Dermis microvascular lymphatic vessel endothelial cell (primary cell): ENCODE data around the gene DNAJC7. TPM values are rescaled to one million over a fixed set of nuclear protein-coding genes. Genes with fewer than 3 reads are reported as not detected.
A peak's percentile ranks its signal among the peaks of the same experiment; 100 is the strongest.
"Not testable (repeated sequence)": the region's sequence is repeated elsewhere in the genome, so short reads cannot be mapped to it uniquely, and the experiment has no call there.

ENCODE experiments used
- DNase-seq, 2 donors: peaks; one replicate each; pipeline versions ENCODE4 v3.0.0 to v3.0.0-alpha.2; 2010; ENCODE audit warnings: low read depth in 2 of 2
- total RNA-seq: library from RNA; depleted of rRNA; stranded (reverse); fragments of >200 nt; gene quantifications from 2 replicates; pipeline ENCODE4 v1.2.1, GENCODE V29; 2014

Gene DNAJC7
- total RNA-seq, 1 donor from 2014 or later: 59.8 TPM

DNA sequence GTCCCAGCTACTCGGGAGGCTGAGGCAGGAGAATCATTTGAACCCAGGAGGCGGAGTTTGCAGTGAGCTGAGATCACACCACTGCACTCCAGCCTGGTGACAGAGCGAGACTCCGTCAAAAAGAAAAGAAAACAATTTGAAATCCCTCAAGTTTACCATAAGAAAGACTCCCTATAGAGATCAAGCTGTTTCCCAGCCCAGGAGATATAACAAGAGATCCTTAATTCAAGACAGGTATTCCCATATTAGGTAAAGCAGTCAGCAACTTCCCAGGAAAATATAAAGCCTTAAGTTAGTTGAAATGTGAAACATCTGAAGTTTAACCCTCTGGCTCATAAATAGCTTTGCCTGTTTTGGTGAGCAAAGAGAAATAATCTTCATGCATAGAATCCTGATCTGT lies 4.9 kb downstream of the DNAJC7 start:
- DNase-seq: not testable (repeated sequence)

DNA sequence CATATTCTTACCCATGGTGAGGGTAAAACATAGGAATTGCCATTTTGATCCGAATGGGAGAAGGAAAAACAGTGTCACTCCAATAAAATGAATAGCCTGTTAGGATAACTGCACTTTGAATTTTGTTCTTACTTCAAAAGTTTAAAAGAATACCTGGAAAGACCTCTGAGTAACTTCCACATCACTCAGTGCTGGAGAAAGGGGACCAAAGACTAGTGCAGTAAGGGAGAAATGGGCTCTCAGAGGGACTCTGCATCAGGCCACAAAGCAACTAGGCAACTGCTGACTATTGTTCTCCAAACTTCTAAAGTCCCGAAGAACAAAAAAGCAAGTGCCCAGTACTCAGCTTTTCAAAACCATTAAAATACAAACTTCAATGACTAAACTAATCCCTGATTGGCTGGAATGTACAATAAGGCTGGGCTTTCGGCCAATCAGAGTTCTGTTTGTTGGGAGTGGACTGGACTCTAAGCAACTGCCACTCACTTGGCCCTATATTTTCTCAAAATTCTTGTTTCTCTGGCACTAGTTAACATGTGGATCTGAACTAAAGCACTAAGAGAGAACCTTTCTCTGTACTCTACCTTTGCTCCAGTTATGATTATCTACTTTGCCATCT lies 6.2 kb downstream of the DNAJC7 start:
- peak in 1 of 2 donors; percentile 35 for DNase-seq

DNA sequence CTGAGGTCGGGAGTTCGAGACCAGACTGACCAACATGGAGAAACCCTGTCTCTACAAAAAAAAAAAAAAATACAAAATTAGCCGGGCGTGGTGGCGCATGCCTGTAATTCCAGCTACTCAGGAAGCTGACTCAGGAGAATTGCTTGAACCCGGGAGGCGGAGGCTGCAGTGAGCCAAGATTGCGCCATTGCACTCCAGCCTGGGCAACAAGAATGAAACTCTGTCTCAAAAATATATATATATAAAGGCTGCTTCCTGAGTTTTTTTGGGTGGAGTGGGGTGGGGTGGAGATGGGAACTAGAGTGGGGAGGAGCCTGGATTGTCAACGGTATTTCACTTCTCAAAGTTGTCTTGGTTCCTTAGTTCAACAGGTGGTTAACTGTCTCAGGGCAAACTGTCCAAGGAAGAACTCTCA lies 7.0 kb downstream of the DNAJC7 start:
- DNase-seq: peak in 1 of 2 donors; percentile 24

GRCh38 chr17:42009170-42009569 lies 8.1 kb downstream of the DNAJC7 start:
- no peak for DNase-seq

DNA sequence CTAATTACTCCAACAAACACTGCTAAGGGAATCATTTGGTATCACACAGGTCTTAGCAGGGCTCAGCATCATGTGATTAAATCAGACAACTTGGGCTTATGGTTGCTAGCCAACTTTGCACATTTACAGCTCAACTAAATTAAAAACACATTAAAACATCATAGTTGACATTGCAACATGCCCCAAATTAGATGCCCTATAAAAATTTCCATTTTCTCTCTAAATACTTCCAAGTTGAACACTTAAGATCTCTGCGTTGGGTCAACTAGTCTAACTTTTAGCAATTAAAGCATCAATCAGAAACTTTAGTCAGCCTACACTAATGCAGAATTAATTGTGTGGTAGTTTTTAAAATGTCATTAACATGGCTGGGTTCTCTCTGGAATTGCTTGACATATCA lies 12.1 kb downstream of the DNAJC7 start:
- DNase-seq: no peak

- DNase-seq: no peak
These were observed 14.4 kb downstream of the DNAJC7 start for GRCh38 chr17:42002792-42003301.

GRCh38 chr17:42002175-42002791 lies 15.0 kb downstream of the DNAJC7 start:
- DNase-seq: peak; percentile 39 to 54

- no peak for DNase-seq
These were observed 15.5 kb downstream of the DNAJC7 start for GRCh38 chr17:42001729-42002128.

DNA sequence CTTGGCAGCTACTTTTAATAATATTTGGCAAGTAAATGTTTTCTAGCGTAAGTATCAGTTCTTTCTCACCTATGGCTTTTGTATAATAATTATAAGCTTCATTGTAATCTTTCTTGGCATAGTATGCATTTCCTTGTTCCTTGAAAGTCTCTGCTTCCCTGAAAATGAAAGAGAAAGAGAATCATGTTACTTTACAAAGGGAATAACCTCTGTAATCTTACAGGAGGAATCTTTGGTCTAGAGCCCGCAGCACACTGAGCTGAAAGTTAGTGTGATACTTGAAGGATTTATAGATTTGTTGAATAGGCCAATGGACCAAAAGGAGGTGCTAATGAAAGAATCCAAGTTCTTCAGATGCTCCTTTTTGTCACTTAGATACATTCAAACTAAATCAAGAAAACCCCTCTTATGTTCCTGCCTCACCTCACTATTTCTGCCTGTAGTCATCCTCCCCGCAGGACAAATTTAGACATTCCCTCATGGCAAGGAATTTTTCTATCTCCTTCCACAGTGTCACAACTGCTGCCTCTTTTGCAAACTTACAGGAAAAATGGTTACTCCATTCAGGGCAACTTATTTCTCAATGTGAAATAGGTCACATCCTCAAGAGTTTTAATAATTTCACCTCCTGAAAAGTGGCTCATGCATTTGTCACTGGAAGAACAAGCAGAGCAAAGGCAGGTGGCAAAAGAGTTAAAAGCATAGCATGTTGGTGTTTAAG lies 16.7 kb downstream of the DNAJC7 start:
- no peak for DNase-seq

GRCh38 chr17:41998497-41998896 lies 18.7 kb downstream of the DNAJC7 start:
- no peak for DNase-seq

DNA sequence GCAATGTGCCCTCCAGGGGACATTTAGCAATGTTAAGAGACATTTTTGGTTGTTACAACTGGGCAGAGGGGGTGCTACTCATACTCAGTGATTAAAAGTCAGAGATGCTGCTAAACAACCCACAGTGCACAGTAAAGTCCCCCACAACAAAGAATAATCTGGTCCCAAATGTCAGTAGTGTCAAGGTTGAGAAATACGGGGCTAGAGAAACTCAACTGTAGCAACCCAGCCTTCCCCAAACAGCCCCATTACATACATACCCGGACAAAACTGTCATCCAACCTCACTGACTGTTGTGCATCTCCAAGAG lies 20.4 kb downstream of the DNAJC7 start:
- DNase-seq: no peak

- DNase-seq: no peak
These were observed 24.7 kb downstream of the DNAJC7 start for GRCh38 chr17:41992576-41992975.

DNA sequence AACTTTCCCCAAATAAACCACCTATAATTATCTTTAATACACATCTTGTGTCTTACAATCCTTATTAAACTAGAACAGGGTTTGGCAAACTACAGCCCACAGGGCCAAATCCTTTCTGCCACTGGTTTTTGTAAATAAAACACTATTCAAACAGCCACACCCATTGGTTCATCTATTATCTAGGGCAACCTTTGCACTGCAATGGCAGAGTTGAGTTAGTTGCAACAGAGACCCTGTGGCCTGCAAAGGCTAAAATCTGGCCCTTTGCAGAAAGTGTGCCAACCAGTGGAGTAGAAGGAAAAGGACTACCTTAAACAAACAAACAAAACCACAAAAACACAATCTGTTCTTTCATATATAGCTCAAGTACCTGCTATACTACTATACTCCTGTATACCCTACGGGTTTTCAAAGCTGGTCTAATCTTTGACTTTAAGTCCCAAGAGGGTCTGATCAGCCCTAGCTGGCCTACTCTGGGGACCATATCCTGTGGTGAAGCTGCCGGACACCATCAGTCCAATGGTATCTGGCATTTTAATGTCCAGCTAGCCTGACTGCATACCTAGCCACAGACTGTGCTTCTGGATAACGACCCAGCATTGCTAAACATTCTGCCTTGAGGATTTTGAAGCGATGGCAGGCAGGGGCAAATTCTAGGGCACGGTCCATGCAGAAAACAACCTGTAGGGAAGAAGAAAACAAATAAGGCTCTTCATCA lies 27.4 kb downstream of the DNAJC7 start:
- no peak for DNase-seq

DNA sequence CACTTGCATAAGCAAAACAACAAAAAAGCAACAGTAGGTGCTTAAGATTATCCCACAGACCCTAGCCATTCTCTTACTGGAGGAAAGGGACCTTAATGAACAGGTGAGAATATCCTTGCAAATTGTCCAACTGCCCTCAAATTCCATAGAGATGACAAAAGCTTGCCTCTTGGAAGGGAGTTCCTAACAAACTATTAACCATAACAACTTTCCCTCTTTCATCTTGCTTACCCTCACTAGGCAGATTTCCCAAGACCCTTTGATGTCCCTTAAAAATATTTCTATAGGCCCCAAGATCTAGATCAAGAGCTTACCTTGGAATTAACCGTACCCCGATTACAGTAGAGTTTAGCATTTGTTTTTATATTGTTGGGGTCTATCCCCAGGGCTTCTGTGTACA lies 28.8 kb downstream of the DNAJC7 start:
- DNase-seq: no peak

GRCh38 chr17:41987642-41988041 lies 29.6 kb downstream of the DNAJC7 start:
- no peak for DNase-seq

- no peak for DNase-seq
These were observed 30.6 kb downstream of the DNAJC7 start for GRCh38 chr17:41986634-41987033.

GRCh38 chr17:41985919-41986318 lies 31.3 kb downstream of the DNAJC7 start:
- DNase-seq: no peak

DNA sequence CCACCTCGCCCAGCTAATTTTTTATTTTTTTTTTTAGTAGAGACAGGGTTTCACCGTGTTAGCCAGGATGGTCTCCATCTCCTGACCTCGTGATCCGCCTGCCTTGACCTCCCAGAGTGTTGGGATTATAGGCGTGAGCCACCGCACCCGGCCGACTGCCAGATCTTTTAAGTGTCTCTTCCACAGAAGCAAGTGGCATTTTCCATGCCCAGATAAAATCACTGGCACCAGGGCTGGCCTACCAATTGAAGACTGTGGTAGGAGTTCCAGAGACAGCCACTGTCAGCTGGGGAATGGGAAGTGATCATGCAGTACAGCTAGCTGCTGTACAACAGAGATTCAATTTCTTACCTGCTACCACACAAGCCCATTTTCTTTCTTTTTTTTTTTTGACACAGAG lies 32.8 kb downstream of the DNAJC7 start:
- DNase-seq: no peak

DNA sequence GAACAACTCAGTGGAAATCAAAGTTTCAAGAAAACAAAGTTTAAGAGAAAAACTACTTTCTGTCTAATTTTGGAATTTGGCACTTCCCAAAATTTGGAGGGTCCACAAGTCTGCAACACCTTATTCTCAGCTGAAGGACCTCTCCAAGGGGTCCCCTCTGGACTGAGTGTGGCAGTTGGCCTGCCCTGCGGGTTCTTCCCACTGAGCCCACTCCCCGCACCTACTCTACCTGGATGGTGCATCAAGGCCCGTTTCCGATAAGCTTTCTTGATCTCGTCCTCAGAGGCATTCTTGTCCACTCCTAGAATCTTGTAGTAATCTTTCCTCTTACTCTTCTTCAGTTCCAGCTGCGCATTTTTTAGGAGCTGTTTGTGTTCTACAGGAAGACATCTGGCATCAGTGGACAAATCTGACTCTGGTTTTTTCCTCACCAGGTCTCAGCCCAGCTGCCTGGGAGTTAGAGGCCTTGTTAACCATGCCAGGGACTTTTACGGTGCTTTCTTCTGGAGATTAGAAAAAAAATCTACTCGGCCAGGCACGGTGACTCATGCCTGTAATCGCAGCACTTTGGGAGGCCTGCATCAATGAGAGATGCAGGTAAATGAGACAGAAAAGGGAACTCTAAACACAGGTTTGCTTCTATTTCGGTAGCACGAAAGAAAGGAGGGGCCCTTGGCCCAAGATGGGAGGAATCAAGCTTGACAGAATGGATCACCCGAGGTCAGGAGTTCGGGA lies 35.0 kb downstream of the DNAJC7 start:
- DNase-seq: no peak

DNA sequence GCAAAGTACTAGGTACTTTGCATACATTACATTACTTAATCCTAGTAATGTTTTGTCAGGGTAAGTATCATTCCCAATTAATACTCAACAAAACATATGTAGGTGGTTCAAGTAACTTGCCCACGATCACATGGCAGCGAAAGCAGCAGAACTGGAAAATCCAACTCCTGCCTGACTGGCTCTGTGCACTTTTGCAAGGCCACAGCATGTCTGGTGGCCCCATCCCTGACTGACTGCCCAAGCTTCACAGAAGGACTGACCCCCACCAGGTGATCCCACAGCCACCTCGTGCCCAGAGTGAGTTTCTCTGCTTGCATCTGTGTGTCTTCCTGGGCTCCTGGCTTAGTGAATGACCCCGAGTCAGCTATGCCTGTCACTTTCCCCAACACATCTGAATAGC lies 39.2 kb downstream of the DNAJC7 start:
- DNase-seq: no peak

- DNase-seq: no peak
These were observed 41.0 kb downstream of the DNAJC7 start for GRCh38 chr17:41976142-41976768.
